Right forelimb (tissue), 1 donor: Measurements from ENCODE around the gene MED13L.
"Not testable (repeated sequence)": the region's sequence is repeated elsewhere in the genome, so short reads cannot be mapped to it uniquely, and the experiment has no call there.

ENCODE experiments used
- DNase-seq: peaks from one replicate; pipeline ENCODE4 v3.0.0-alpha.2; 2018

MED13L gene

DNA sequence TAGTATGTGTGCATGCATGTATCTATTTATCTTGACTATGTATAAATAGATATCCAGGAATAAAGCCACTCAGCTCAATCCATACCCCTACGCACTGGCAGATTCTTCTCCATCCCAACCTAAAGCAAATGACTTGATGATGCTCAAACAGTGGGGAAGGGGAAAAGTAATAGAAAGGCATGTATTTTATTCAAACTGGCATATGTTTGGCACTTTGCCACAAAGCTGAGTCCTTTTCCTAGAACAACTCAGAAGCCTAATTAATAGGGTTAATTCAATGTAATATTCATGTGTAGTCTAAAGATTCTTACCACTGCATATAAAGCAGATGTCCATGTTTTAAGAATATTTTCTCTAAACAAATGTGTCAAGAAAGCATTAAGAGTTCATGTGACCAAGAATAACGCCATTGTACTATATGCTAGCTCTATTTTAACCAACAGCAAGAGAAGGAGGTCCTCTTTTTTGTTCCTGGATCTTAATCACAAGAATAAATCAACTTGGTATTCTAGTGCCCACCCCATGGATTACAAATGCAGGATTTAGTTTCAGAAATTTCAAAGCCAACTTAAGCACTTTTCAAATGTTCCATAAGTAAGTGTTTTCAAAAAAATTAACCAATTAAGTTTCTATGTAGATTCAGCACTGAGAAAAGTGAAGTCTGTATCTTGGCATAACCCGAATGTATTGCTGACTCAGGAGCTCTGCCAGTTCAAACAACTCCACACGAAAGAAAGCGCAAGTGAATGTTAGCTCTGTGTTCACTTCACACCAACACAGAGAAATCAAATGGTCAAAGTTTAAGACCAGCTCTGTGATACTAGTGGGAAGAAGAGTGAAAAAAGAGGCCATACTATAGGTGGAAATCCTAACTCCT, 233.6 kb downstream of the MED13L start:
- DNase-seq: no peak

GRCh38 chr12:116040402-116040801, 237.1 kb downstream of the MED13L start:
- DNase-seq: no peak

DNA sequence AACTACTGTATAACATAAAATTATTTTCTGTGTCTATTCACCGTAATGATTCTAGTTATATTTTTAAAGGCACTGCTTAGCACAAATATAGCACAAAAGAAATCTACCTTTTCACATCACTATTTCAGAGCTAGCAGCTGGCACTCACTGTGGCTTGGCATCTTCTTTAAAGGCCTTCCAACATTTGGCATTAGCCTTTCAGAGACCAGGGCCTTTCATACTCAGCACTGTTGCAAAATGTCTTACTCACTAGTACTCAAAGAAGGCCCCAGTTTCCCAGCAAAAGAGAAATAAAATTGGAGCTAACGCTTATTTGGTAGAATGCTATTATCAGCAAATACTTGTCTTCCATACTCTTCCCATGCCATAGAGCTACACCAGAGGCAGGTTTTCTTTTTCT, 238.4 kb downstream of the MED13L start:
- DNase-seq: no peak

GRCh38 chr12:116037941-116038837, 239.3 kb downstream of the MED13L start:
- DNase-seq: no peak

DNA sequence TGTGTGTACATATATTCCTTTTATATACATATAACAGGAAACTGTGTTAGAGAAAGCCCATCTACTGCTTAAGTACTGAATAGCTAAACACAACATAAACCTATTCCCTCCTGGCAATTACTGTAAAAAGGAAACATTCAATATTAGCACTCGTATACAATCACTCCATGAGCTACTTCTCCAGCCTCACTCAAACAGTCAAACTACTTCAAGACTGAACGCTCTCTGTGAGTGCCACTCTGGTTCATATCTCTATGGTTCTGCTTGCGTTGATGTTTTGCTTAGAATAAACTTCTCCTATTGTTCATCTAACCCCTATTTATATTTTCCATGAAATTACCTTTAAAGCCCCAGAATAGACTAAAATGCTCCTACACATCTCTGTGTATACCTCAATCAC, 243.7 kb downstream of the MED13L start:
- DNase-seq: no peak

- not testable (repeated sequence) for DNase-seq
Observed at GRCh38 chr12:116031624-116032023, 245.9 kb downstream of the MED13L start.

DNA sequence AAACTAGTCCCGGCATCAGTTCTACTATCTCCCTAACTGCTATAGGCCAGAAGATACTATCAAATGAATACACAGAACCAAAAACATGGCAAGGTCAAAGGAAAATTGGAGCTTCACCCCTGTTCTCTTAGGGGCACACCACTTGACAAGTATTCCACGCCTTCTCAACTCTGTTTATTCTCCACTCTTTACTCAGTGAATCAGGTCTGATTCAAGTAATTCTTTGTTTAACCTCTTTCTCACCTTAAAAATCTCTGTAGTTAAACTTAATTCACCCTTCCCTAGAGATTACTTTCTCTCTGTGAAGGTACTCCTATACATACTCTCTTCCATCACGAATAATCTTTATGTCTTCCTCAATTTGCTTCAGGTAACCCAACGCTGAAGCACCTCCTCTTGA, 248.9 kb downstream of the MED13L start:
- no peak for DNase-seq

GRCh38 chr12:116027551-116027821, 250.0 kb downstream of the MED13L start:
- DNase-seq: no peak

DNA sequence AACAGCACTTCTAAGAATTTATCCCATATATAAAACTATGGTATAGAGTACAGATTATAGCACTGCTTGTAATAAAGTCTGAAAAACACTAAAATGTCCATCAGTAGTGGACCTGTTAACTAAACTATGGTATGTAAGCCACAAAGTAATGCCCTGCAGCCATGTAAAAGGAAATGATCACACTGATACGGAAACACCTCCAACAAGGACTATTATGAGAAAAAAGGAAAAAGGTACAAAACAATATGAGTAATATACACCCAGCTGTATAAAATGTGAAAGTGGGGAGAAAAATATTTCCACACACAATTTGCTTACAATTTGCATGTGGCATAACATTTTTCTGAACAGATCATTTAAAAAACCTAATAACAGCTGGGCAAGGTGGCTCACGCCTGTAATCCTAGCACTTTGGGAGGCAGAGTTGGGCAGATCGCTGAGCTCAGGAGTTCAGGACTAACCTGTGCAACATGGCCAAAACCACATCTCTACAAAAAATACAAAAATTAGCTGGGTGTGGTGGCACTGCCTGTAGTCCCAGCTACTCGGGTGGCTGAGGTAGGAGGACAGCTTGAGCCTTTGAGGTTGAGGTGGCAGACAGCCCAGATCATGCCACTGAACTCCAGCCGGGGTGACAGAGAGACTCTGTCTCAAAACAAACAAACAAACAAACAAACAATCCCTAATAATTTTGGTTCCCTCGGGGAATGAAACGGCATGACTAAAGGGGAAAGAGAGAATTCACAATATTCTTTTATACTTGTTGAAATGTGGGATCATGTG, 250.5 kb downstream of the MED13L start:
- no peak for DNase-seq

DNA sequence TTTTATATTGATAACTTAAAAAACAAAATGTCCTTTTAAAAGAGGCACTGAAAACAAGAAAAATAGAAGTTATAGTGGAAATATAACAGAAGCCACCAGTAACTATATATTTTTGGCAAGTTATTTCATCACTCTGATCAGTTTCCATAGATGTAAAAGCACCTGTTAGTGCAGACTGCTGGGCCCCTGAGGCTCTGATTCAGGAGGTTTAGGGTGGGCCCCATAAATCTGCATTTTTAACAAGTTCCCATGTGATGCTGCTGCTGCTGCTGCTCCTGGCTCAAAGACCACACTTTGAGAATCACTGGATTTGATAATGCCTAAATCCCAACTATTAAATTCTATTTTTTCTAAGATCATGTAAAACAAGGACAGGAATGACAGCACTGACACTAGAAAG, 251.1 kb downstream of the MED13L start:
- no peak for DNase-seq

DNA sequence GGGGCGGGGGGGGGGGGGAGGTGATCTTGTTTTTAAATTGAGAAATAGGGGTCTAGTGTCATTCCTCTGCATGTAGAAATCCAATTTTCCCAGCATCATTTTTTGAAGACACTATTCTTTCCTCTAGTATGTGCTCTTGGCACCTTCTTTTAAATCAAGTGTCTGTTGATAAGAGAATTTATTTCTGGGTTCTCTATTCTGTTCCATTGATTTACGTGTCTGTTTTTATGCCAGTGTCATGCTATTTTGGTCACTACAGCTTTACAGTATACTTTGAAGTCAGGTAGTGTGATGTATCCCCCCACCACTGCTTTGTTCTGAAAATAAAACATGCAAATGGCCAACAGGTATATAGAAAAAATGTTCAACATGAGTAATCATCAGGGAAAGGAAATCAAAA, 252.7 kb downstream of the MED13L start:
- DNase-seq: no peak

- DNase-seq: no peak
Observed at GRCh38 chr12:116019415-116019814, 258.1 kb downstream of the MED13L start.

GRCh38 chr12:116018282-116018681, 259.2 kb downstream of the MED13L start:
- no peak for DNase-seq

DNA sequence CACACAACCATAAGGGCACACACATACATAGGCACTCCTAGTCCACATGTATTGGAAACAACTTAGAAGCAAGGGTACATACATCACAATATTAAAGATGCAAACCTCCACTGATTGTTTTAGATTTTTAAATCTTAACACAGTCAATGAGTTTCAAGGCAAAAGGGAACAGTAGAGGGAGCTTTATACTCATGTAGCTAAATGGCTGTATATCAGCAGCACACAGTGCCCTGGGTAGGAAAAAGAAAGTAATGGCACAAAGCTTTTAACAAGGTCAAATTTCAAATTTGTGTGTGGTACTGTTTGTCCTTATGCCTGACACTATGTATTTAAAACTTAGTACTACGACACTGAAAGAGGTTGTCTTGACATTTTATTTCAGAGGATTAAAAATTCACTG, 262.0 kb downstream of the MED13L start:
- DNase-seq: no peak

DNA sequence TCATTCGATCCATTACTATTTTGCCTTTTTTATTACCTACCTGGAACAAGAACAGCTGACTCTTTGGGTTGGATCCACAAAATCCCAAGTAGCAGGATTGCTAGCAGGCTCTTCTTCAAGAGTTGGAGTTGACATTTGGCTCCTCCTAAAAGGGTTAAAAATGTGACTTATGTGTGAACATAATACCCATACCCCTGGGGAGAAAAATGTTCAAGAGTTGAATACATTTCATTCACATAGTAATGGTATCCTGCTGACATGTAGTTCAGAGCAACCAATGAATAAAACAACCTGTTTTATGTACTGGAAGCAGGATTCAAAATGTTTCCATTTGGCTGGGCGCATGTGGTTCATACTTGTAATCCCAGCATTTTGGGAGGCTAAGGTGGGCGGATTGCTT, 264.7 kb downstream of the MED13L start:
- DNase-seq: no peak

- DNase-seq: no peak
Observed at GRCh38 chr12:116011217-116011616, 266.3 kb downstream of the MED13L start.

DNA sequence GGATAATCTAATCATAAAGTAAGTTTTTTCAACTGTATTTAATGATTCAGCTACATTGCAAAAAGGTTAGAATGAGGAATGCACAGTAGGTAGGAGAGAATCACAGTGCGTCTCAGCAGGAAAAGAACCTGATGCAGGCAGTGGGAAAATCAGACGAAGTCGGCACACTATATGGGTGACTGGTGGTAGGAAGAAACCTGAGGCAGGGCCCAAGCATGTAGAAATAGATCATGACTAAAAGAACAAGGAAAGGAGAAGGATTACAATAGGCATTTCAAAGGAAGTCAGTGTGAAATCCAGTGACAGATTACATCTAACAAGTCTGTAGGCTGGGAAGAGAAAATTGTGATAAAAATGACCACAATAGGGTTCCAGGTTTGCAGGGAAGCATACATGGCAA, 267.0 kb downstream of the MED13L start:
- no peak for DNase-seq

DNA sequence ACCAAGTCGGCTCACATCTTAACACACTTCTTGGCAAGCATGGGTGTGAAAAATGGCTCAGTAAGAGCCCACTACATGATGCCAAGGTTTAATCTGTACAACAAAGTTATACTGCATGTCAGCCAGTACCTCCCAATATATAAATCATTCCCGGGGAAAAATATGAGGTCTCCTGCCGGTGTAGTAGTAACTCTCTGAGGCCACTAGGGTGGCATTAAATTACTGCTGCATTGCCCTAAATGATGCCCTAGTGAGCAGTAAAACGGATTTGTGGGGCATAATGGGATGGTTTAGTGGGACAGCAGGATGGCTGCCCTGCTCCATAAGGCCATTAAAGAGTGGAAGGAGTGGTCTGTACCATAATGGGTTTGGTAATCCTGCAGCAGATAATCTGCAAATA, 267.7 kb downstream of the MED13L start:
- DNase-seq: no peak

DNA sequence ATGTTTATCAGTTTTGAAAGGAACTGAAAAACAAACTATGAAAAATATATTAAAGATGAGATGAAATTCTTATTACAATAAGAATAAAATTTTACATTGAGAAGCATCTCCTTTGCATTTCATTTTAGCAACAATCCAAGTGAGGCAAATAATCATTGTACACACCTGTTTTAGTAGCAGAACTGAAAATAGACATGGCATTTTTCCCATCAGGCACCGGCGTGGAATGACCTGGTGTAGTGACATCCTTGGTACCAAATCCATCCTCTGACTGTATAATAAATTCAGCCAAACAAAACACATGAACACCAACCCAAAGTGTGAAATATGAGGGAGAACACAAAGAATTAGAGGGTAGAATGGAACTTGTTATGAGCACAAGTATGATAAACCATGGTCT, 271.4 kb downstream of the MED13L start:
- no peak for DNase-seq

GRCh38 chr12:116002890-116003536, 274.5 kb downstream of the MED13L start:
- DNase-seq: no peak

- no peak for DNase-seq
Observed at GRCh38 chr12:116000252-116000651, 277.2 kb downstream of the MED13L start.

GRCh38 chr12:115999582-115999981, 277.9 kb downstream of the MED13L start:
- DNase-seq: no peak
